ENCODE measurements around the gene FGFR3.

The FGFR3 gene

DNA sequence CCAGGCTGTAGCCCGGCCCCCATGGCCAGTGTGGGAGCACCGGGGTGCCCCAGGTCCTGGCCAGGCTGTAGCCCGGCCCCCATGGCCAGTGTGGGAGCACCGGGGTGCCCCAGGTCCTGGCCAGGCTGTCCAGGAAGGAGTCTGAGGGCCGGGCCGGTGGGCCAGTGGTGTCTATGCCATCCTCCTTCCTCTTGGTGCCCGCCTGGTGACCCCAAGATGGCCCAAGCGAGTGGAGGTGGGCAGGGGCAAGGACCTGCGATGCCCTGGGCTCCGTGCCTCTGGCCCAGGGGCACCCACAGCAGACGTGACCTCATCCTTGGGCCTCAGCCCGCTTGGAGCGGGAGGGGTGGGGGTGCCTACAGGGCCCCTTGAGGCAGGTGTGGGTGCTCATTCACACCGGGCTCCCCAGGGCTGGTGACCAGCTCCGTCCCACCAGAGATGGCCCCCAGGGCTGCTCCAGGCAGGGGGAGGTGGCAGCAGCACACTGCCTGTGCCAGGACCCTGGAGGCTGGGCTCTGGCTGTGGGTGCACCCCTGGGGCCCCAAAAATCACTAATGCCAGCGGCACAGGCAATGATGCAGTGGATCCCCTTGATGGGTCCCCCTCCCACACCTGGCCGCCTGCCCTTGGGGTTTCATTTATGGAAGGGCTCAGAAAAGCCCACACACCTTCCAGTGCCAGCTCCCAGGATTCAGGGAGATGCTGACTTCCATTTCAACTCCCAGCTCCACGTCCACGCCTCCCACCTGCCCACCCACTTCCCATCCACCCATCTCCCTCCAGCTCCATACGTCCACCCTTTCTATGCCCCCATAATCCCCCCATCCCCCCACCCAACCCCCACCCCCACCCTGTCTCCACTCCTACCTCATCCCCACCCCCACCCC, 36.0 kb upstream of the FGFR3 start:
- no peak for DNase-seq (ENCODE audit: low read depth in 2 of 2)

DNA sequence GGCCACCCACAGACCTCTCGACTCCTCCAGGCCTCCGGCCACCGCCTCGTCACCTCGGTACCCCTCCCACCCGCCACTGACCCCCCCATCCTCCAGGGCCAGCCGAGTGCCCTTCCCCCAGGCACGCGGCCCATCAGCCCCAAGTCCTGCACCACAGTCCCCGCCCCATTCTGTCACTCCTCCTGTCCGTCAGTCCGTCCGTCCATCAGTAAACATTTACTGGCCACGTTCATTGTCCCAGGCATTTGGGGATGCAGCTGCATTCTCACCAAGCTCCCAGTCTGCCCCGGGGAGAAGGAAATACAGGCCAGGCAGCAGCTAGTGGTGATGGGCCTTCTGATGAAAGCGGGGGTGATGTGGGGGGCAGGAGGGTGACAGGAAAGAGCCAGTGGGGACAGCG, 35.3 kb upstream of the FGFR3 start:
- no peak for DNase-seq (ENCODE audit: low read depth in 2 of 2)

DNA sequence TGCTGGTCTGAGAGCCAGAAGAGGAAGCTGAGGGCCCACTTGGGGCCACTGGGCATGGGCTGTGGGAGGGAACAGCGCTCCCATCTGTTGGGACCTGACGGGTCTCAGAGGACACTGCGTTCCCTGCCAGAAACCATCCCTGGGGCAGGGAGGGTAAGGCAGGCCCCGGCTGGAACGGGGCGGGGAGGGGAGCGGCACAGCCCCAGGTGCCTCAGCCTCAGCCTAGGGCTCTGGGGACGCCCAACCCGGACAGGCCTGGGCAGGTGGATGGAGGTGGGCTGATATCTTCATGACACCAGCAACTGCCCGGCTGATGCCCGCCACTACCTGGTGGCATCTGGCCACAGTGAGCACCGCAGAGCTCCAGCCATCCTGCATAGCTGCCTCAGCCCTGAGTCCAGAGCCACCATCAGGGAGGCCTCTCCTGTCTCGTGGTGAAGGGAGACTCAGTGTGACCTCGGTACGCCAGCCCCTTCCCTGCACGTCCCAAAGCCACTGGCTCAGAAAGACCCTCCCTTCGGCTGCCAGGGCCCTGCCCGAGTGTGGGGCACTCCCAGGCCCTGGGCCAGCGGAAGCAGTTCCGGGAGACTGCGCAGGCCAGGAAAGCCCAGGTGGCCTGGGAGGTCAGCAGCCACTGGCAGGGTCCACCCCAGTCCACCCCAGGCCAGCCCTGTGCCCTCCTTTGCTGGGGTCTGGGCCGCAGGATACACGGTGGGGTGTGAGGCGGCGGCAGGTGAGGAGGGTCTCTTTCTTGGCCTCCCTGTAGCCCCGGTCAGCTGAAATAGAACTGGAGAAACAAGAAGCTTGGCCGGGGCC, 34.6 kb upstream of the FGFR3 start:
- DNase-seq (ENCODE audit: low read depth in 2 of 2): no peak

DNA sequence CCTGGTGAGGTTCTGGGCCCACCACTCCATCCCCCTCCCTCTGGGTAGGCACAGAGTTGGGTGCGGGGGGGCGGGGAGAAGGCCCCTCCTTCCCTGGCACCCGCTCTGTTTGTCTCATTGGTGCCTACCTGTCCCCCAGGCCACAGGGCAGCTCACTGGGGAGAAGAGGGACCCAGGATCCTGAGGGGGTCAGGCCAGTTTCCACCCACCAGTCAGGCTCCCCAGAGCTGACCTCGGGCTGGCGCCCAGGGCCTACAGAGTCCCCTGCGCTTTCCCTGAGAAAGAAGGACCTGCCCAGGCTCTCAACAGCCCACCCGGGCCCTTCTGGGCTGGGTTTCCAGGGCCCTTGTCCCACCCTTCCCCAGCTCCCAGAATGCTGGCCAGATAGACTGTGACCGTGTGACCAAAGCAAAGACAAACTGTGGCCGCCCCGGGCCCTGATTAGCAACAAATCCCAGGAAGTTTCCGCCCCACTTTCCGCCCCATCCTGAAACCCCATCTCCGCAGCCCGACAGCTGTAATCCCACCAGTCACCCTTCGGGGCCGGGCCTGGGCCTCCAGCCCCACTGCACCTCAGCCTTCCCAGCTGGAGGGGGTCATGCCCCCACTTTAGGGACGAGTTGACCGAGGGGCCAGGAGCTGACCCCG, 33.8 kb upstream of the FGFR3 start:
- DNase-seq (ENCODE audit: low read depth in 2 of 2): no peak

DNA sequence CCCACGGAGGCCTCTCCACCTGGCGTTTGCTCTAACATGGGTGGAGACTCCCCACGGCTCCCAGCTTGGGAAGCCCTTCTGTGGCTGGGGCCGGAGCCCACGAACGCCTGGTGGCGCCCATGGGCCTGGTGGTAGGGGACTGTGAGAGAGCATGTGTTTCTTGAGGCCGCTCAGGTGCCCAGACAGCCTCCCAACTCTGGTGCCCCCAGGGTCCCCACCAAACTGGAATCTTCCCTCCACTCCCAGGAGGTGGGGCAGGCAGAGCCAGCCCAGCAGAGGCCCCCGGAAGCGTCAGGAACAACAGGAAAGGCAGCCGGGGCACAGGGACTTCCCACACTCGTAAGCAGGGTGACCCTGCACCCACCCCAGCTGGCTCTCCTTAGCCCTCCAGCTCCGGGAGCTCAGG, 33.3 kb upstream of the FGFR3 start:
- no peak for DNase-seq (ENCODE audit: low read depth in 2 of 2)

DNA sequence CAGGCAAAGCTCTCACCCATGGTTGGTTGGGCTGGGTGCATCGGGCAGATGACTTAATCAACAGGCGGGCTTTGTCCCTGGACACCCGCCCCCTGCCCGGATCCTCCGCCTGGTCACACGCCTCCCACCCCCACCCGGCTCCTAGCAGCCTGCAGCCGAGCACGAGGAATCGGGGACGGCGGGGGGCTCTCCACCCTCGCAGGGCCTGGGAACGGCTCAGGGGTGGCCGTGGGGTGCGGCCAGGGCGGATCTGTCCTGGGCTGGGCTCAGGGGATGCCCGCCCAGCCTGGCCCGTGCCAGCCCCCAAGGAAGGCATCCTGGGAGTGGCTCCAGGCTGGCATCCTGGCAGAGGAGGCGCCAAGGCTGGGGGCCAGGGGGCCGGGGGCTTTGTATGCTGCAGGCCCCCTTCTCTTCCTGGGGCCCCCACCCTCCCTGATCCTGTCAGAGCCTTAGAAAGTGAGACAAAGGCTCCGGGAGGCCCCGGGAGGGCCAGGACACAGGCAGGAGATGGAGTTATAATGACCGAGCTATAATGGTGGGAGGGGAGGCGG, 32.5 kb upstream of the FGFR3 start:
- no peak for DNase-seq (ENCODE audit: low read depth in 2 of 2)

DNA sequence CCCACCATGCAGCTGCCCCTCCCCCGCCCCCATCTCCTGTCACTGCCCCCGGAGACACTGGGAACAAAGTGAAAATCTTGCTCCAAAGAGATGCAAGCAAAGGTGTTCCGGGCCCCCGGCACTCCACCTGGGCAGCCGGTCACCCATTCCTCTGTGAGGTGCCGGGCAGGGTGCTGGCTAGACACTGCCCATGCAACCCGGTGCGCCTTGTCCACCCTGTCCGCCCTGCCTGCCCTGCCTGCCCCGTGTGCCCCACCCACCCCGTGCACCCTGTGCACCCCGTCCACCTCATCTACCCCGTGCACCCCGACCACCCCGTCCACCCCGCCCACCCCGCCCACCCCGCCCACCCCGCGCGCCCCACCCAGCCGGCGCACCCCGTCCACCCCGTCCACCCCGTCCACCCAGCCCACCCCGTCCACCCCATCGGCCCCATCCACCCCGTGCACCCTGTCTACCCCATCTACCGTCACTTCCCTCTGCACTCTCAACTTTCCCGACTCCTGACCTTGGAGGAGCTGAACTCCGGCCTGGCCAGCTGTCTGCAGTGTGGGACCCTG, 31.9 kb upstream of the FGFR3 start:
- no peak for DNase-seq (ENCODE audit: low read depth in 2 of 2)

DNA sequence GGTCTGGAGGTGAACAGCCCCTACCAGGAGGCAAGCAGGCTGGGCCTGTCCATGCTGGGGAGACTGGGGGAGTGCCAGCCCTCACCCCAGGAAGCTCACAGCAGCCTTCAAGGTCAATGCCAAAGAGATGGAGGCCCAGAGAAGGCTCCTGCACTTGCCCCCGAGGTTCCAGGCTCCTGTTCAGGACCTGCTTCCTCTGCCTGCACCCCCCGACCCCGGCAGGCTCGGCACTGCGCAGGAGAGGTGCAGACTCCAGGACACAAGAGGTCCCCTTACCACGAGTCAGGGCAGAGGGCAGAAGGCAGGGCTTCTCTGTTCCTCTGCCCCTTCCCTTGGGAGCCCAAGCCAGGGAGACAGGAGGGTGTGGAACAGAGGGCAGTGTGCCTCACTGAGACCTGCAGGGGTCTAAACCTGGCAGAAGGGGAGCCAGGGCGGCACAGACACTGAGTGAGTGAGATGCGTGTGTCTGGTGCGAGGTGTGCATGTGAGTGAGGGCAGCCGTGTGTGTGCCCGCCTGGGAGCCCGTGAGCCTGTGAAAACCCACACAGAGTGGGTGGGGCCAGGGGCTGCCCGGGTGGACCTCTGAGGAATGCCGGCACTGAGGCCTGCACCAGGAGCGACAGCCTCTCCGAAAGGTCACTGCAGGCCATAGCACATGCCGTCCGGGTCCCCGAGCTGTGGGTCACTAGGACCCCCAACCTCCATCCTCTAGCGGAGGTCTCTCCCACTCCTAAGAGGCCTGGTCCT, 30.7 kb upstream of the FGFR3 start:
- no peak for DNase-seq (ENCODE audit: low read depth in 2 of 2)

DNA sequence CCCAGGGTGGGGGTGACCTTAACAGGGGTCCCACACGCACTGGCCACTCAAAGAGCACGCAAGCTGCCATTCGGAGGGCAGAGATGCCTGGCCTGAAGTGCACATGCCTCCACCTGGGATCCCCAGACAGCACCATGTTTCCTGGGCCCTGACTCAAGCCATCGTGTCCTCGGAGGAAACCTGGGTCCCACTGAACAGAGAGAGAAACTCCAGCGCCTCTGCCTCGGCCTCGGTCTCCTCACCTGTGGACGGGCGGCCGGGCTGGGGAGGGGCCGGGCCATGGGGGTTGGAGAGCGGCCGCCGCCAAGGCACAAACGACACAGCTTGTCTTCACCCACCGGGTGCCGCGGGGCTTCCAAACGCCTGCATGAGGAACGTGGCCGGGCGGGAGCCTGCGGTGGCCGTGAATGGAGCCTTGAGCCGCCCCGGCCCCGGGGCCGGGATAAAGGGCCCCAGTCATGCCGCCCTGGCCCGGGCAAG, 30.0 kb upstream of the FGFR3 start:
- no peak for DNase-seq (ENCODE audit: low read depth in 2 of 2)

DNA sequence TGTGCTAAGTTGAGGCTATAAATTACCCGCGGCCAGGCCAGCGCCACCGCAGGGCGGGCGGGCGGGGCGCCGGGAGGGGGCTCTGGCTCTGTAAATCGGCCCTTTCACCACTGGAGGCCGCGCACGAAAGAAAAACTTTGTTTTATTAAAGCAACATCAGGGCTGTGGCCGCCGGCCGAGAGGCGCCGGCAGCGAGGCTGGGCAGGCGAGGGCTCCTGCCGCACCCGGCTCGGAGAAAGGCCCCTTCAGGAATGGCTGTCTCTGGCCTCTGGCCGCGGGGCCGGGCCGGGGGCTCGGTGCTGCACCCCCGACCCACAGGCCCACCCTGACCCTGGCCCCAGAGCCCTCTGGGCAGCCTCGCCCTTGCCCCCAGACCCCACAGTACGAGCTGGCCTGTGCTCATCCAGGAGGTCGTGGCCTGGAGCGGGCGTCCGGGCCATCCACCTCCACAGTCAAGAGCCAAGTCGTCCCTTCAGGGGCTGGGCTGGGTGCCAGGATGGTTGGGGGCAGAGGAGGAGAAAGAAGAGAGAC, 29.5 kb upstream of the FGFR3 start:
- no peak for DNase-seq (ENCODE audit: low read depth in 2 of 2)

DNA sequence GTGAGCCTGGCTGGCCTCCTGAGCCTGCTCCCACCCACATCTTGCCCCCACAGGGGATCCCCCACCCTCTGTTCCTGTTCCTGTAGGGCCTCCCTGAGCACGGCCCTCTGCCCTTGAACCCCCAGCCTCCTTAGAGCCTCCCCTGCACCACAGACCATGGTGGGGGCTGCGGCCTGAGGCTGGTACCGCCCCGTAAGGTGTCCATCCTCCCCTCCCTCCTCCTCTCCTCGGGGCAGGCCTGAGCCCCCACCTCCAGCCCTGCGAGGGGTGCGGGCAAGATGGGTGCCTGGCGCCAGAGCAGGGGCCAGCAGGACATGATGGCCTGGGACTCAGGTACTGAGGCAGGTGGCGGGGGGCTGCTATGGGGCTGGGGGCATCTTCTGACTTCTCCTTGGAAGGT, 28.4 kb upstream of the FGFR3 start:
- DNase-seq (ENCODE audit: low read depth in 2 of 2): no peak

DNA sequence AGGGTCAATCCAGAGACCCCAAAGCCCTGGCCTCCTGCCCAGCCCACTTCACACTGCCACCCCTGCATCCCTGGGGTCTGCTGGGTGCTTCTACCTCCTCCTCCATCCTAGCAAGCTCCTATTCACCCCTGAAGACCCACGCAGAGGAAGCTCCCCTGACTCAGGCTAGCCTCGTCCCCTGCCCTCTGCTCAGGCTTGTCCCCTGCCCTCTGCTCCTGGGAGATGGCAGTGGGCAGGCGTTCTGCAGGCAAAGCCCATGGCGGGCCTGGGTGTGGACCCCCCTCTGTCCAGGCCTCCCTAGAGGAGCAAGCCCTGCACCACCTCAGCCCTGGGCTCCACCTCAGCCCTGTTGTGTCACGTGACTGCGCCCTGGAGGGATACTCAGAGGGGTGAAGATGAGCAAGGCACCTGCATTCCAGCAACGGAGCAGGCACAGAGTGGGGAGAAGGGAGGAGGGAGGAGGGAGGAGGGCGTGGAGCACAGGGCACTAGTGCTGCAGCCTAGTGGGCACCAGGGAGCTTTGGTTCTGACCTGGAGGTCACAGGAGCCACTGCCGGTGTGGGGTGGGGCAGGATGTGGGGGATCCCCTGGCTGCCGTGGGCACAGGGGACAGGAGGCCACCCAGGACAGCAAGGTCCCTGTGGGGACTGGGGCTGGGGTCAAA, 27.6 kb upstream of the FGFR3 start:
- no peak for DNase-seq (ENCODE audit: low read depth in 2 of 2)

DNA sequence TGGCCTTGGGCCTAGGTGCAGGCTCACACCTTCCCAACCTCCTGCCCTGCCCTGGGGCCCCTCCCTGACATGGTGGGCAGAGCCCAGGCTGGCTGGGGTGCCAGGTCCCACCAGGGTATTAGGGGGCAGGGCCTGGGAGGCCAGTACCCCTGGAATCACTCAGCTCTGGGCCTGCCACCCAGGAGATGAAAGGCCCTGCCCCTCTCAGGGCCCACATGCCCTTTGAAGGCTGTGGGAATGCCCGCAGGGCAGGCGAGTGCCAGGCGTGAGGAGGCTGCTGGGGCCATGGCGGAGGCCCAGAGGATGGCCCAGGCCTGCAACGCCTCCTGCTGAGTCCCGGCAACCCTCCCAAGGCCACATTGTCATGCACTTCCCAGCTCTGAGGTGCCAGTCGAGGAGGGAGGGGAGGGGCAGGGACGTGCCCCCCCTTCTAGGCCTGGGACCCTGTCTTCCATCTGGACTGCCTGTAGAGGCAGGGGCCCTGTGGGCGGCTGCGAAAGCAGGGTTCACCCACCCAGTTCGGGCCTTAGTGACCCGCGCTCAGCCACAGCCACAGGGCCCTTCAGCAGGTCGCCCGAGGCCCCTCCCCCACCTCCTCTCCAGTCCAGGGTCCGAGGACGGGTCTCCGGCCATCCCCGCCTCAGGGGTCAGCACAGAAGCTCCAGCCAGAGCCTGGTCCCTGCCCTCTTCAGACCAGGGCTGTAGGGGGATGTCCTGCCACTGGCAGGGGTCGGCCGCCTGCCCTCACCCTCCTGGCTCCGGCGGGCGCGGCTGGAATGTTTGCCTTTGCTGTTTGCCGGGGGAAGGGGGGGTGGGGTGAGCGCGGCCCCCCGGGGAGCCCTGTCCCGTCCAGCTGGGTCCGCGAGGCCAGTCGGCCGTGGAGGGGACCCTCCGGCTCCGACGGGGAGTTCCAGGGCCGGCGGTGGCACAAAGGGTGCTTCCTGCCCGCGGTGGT, 26.7 kb upstream of the FGFR3 start:
- DNase-seq (ENCODE audit: low read depth in 2 of 2): no peak

DNA sequence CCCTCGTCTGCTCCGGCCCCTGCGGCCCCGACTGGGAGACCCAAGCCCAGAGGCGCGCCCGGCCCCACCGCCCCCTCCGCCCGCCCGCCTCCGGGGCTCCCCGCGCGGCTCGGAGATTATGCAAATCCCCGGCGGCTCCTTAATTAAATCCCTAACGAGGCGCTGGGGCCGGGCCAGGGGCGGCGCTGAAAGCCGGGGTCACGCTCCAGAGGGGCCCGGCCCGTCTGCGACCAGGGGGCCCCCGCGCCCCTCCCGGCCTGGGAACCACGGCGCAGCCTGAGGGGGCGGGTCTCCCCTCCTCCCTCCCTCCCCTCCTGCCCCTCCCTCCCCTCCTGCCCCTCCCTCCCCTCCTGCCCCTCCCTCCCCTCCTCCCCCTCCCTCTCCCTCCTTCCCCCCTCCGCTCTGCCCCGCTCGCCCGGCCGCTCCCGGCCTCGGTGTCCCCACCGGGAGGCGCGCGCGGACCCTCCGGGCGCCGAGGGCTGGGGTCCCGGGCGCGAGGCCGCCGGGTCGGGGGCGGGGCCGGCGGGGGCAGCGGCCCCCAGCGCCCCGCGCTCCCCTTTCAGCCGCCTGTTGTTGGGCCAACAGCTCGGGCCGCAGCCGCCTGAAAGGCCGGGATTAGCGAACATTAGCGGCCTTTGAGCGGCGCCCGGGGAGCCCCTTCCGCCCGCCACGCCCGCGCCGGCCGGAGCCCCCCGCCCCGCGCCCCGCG, 25.9 kb upstream of the FGFR3 start:
- no peak for DNase-seq (ENCODE audit: low read depth in 2 of 2)

DNA sequence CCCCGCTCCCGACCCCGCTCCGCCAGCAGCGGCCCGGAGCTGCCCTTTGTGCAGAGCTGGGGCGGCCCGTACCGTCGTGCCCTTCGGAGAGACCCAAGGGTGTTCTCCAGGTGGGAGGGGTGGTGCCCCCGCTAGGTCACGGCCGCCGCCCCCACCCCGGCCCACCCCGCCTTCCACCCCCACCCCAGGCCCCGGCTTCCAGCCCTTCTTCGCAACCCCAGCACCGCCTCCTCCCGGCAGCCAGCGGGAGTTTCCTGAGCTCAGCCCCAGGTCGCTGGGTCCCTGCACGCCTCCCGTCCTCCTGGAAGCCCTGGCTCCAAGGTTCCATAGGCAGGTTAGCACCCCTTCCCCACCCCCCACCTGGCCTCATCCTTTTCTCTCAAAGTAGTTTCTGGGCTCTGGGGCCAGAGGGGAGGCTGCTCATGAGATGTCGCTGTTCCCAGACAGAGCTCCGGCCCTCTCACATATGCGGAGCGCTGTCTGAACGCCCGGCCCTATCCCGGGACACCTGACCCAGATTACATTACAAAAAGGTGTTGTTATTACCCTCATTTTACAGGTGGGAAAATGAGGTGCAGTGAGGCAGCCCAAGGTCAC, 25.2 kb upstream of the FGFR3 start:
- DNase-seq (ENCODE audit: low read depth in 2 of 2): peak in 1 of 2 donors; percentile 26

DNA sequence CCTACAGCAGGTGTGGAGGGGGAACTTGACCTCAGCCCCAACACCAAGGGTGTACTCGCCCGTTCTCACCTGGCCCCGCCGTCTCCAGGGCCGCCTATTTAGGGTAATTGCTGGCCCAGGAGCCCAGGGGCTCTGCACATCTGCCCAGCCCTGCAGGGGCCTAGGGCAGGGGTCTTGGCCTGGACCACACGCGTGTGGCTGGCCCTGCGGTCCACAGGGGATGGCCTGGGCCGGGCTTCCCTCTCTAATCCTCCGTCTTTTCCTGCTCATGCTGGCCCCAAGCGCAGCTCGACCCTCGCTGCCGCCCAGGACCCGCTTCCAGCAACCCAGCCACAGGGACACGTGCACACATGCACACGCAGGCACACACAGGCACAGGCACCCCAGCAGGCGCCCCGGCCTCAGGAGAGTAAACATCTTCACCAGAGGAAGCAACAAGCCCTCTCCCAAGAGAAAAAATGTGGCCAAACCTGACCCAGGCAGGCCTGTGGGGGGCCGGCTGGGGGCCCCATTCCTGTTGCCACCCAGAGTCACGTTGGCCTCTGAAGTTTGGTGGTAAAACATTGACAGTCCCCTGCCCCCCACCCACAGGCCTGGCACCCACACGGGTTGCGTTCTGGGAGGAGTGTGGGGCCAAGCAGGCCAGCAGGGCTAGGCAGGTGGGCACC, 24.6 kb upstream of the FGFR3 start:
- DNase-seq (ENCODE audit: low read depth in 2 of 2): no peak

DNA sequence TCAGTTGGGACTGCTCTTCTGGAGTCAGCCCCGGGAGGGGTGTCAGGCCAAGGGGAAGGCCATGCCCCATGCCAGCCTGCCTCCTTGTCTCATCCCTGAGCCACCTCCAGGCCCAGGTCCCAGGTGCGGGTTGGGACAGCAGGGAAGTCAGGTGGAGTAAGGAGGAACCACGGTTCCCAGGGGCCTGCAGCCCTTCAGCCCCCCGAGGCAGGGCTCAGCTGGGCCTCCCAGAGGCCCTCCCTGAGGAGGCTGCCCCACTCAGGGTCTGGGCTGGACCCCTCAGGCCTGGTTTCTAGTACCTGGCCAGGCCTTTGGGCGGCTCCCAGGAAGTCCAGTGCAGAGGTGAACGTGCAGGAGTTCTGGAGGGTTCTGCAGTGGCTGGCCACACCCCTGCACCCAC, 23.4 kb upstream of the FGFR3 start:
- no peak for DNase-seq (ENCODE audit: low read depth in 2 of 2)
